ENCODE results near the gene GYS2.

GRCh38 chr12:21614506-21614905 lies 9.9 kb upstream of the GYS2 start:
- no peak for TF ChIP-seq CTCF (IDR thresholded peaks at IDR 0.05; ENCODE audit: insufficient read depth, low read length)
- no peak for TF ChIP-seq POLR2AphosphoS5 (IDR thresholded peaks at IDR 0.05; ENCODE audit: low read depth)

All from HL-60 (cell line).